Testis (tissue), 3 donors: ENCODE results near the gene SDK1. TPM values are rescaled to one million over a fixed set of nuclear protein-coding genes. Genes with fewer than 3 reads are reported as not detected.

Experiments
- DNase-seq: peaks from one replicate; pipeline ENCODE4 v3.0.0-alpha.2; 2019
- H3K27ac ChIP-seq, 2 donors: fragments of 200-600 bp; sonication (generic); one replicate each; pipeline ENCODE4 v1.5.1; 2019
- H3K27me3 ChIP-seq: fragments of 200-600 bp; sonication (generic); one replicate; pipeline ENCODE4 v1.5.1; 2019
- H3K36me3 ChIP-seq: fragments of 200-600 bp; sonication (generic); one replicate; pipeline ENCODE4 v1.5.1; 2017; ENCODE audit warnings: low read depth; ENCODE audit errors: missing control alignments
- H3K4me1 ChIP-seq: fragments of 200-600 bp; sonication (generic); one replicate; pipeline ENCODE4 v1.5.1; 2019
- H3K4me3 ChIP-seq, 2 donors: fragments of 200-600 bp; sonication (generic); one replicate each; pipeline ENCODE4 v1.5.1; 2017 to 2019
- H3K9me3 ChIP-seq: fragments of 200-600 bp; sonication (generic); one replicate; pipeline ENCODE4 v1.5.1; 2017
- POLR2A ChIP-seq: fragments of 450-650 bp; IDR thresholded peaks from one replicate; pipeline ENCODE4 v1.6.1; 2017; ENCODE audit warnings: antibody characterized with exemption, mild to moderate bottlenecking, moderate library complexity
- WGBS, 2 donors: methylation state at CpG; one replicate each; pipeline ENCODE4 v1.1.5; 2018; 5-methylcytosine and 5-hydroxymethylcytosine counted together
- intact Hi-C: fragments of 100-400 bp; cut with DNase I; formaldehyde crosslinking; loops from one replicate; pipeline ENCODE4 v1.15.1; 2023; ENCODE audit warnings: low total_unique reads
- polyA plus RNA-seq: library from polyadenylated mRNA; stranded (reverse); fragments of 350-450 nt; fragmentation: Illumina TruSeq; extraction: RNeasy Lipid Tissue Mini Kit (QIAGEN cat#74804); gene quantifications from one replicate; pipeline ENCODE4 v1.2.3, GENCODE V29; 2014; ENCODE audit warnings: low read depth, low replicate concordance; ENCODE audit not compliant: insufficient read depth
- total RNA-seq, 2 donors: library from RNA; depleted of rRNA; stranded (reverse); fragments of >200 nt; gene quantifications; one replicate each; pipeline ENCODE4 v1.2.3, GENCODE V29; 2016
- TF ChIP-seq, protein P1 (sequence below), 3 experiments: fragments of 450-650 bp in 2 of 3; fragments of 200-600 bp in 1 of 3; sonication (generic) in 1 of 3; IDR thresholded peaks; one replicate each; pipeline ENCODE4 v1.5.1; 2016 to 2019; ENCODE audit warnings: antibody characterized with exemption in 3 of 3, mild to moderate bottlenecking in 2 of 3, moderate library complexity in 1 of 3

Gene SDK1
- total and polyA plus RNA-seq, 3 donors from 2014 or later, result 20.0 to 36.2 (median 24.9) TPM

DNA sequence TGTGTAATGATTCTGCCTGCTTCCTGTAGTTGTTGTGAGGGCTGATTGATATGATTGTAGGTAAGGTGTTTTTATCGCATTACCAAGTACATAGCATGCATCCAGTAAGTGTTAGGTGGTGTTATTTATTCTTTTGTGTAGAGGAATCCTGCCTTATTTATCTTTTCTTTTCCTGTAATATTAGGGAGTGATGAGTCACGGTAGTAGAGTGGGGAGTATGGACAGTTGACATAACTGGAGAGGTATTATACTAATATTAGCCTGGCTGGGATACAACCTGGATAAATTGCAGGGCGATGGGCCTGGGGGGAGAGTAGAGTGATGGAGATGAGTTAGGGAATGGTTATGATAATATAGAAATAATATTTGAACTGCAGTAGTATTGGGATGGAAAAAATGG, 9.8 kb downstream of the SDK1 start:
- Histone ChIP-seq H3K27ac (no peak overlapping the region), H3K36me3 (no peaks in the 10 kb centered on the region), H3K4me1 (no peaks in the 10 kb centered on the region), H3K27me3 (no peaks in the 10 kb centered on the region), H3K9me3 (no peaks in the 10 kb centered on the region), H3K4me3 (no peak overlapping the region)
- intact Hi-C loops, result no loop called here
- no peak for DNase-seq
- no peak for TF ChIP-seq POLR2A
- TF ChIP-seq, protein P1, sequence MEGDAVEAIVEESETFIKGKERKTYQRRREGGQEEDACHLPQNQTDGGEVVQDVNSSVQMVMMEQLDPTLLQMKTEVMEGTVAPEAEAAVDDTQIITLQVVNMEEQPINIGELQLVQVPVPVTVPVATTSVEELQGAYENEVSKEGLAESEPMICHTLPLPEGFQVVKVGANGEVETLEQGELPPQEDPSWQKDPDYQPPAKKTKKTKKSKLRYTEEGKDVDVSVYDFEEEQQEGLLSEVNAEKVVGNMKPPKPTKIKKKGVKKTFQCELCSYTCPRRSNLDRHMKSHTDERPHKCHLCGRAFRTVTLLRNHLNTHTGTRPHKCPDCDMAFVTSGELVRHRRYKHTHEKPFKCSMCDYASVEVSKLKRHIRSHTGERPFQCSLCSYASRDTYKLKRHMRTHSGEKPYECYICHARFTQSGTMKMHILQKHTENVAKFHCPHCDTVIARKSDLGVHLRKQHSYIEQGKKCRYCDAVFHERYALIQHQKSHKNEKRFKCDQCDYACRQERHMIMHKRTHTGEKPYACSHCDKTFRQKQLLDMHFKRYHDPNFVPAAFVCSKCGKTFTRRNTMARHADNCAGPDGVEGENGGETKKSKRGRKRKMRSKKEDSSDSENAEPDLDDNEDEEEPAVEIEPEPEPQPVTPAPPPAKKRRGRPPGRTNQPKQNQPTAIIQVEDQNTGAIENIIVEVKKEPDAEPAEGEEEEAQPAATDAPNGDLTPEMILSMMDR (IDR thresholded peaks at IDR 0.05), result no peak
- 87 to 95% methylated on average over 3 of the region's 3 CpGs for WGBS, 2 donors

DNA sequence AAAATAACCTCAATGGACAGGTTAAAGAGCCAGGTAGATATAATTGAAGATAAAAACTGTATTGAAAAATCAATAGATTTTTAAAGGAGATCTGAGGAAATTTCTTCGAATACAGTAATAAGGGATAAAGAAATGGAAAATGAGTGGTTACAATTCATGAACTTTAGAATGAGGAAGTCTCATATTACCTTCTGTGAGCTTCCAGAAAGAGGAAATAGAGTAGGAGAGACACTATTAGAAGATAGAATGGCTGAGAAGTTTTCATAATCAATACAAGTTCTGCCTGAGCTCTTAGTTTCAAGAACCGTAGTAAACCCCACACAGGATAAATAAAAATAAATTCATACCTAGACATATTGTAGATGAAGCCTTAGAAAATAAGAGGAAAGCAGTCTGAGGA, 11.5 kb downstream of the SDK1 start:
- no peaks in the 10 kb centered on the region for H3K36me3 ChIP-seq
- TF ChIP-seq, protein P1 (IDR thresholded peaks at IDR 0.05), result no peak
- no peak for TF ChIP-seq POLR2A
- no peaks in the 10 kb centered on the region for H3K9me3 ChIP-seq
- DNase-seq, result no peak
- WGBS, 2 donors, result 92 to 96% methylated on average over 2 of the region's 2 CpGs
- H3K27me3 ChIP-seq, result no peaks in the 10 kb centered on the region
- intact Hi-C loops, result no loop called here
- no peak overlapping the region for H3K27ac ChIP-seq
- H3K4me3 ChIP-seq, result no peak overlapping the region
- H3K4me1 ChIP-seq, result no peaks in the 10 kb centered on the region

DNA sequence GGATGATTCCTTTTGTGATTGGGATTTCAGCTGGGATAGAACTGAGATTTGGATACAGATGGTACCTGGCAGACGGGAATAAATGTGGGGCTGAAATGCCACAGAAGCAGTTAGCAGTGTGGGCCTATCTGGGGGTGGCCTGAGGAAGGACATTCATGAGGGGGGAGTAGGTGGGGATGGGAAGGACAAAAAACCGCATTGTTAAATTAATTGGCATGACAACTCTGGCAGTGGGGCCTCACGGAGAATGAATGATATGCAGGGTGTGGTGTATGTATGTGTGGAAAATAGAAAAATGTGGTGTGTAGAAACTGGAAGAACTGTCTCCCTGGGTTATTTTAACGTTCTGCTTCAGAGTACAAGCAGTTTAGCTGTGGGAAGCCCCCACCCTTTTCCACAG, 17.8 kb downstream of the SDK1 start:
- Histone ChIP-seq H3K4me1 (no peaks in the 10 kb centered on the region), H3K36me3 (no peaks in the 10 kb centered on the region), H3K27ac (no peak overlapping the region), H3K4me3 (no peak overlapping the region), H3K27me3 (no peaks in the 10 kb centered on the region), H3K9me3 (no peaks in the 10 kb centered on the region)
- intact Hi-C loops, result no loop called here
- TF ChIP-seq POLR2A, result no peak
- TF ChIP-seq, protein P1 (IDR thresholded peaks at IDR 0.05), result no peak
- 70 to 86% methylated on average over 4 of the region's 4 CpGs for WGBS, 2 donors
- no peak for DNase-seq

DNA sequence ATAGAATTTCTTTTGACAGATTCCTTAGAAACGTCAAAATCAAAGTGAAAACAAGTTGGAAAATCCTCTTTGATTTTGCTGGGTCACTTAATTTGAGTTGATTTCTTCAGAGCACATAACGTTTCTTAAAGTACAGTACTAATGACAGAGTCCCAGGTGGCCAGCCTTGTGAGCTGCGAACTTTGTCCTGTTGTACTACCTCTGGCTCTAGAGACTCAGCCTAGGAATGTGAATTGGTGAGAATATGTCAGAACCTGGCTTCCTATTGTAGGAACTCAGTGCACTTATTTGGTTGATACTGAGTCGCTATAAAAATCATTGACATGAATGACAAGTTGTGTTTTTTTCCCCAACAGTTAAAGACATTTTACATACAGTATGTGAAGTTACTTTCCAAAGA, 20.2 kb downstream of the SDK1 start:
- WGBS, 2 donors, result 55 to 72% methylated on average over 4 of the region's 4 CpGs
- intact Hi-C loops, result no loop called here
- TF ChIP-seq POLR2A, result no peak
- TF ChIP-seq, protein P1 (IDR thresholded peaks at IDR 0.05), result no peak
- H3K9me3 ChIP-seq, result no peaks in the 10 kb centered on the region
- H3K27ac ChIP-seq, result no peak overlapping the region
- no peaks in the 10 kb centered on the region for H3K27me3 ChIP-seq
- H3K4me1 ChIP-seq, result no peaks in the 10 kb centered on the region
- DNase-seq, result no peak
- no peaks in the 10 kb centered on the region for H3K36me3 ChIP-seq
- no peak overlapping the region for H3K4me3 ChIP-seq

DNA sequence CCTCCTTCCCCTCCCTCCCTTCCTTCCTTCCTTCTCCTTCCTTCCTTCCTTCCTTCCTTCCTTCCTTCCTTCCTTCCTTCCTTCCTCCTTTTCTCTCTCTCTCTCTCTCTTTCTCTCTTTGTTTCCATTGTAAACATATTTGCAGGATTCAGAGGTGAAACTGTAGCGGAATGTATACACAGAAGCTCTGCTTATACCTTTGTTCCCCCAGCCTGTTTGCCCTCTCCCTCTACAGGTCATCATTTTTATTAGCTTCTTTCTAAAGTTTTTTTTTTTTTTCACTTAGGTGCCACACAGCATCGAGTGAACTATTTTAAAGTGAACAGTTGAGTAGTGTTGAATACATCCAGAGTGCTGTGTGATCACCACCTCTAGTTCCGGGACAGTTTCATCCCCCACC, 20.7 kb downstream of the SDK1 start:
- no peaks in the 10 kb centered on the region for H3K36me3 ChIP-seq
- TF ChIP-seq POLR2A, result no peak
- TF ChIP-seq, protein P1 (IDR thresholded peaks at IDR 0.05), result no peak
- no peaks in the 10 kb centered on the region for H3K4me1 ChIP-seq

More for the DNA sequence above, 20.7 kb downstream of the SDK1 start:
- Histone ChIP-seq H3K9me3 (no peaks in the 10 kb centered on the region), H3K27ac (no peak overlapping the region), H3K27me3 (no peaks in the 10 kb centered on the region), H3K4me3 (no peak overlapping the region)
- 88 to 91% methylated on average over 3 of the region's 3 CpGs for WGBS, 2 donors
- no peak for DNase-seq
- intact Hi-C loops, result no loop called here
